MM.1S (cell line): ENCODE results near the gene TCL1B.

Source experiments
- DNase-seq: peaks from one replicate; pipeline ENCODE4 v3.0.0-alpha.2; 2015
- H2AFZ ChIP-seq: fragments of 300-600 bp; sonication (generic); 2 replicates; pipeline ENCODE4 v1.6.0; 2016; ENCODE audit warnings: antibody characterized with exemption, low read length
- H3F3A ChIP-seq: fragments of 300-600 bp; sonication (generic); 2 replicates; pipeline ENCODE4 v1.6.1; 2016; ENCODE audit warnings: mild to moderate bottlenecking, antibody characterized with exemption, low read length, moderate library complexity, mixed read lengths; ENCODE audit not compliant: insufficient read depth
- H3K27ac ChIP-seq: fragments of 300-600 bp; sonication (generic); 2 replicates; pipeline ENCODE4 v1.5.1; 2016; ENCODE audit warnings: mild to moderate bottlenecking, low read length
- H3K27me3 ChIP-seq: fragments of 300-600 bp; sonication (generic); replicated peaks from 2 replicates; pipeline ENCODE4 v1.6.0; 2016; ENCODE audit warnings: low read length; ENCODE audit not compliant: insufficient read depth
- H3K36me3 ChIP-seq: fragments of 300-600 bp; sonication (generic); replicated peaks from 2 replicates; pipeline ENCODE4 v1.6.1; 2016; ENCODE audit warnings: mild to moderate bottlenecking, low read length, mixed read lengths; ENCODE audit not compliant: insufficient read depth
- H3K4me1 ChIP-seq: fragments of 300-600 bp; sonication (generic); 2 replicates; pipeline ENCODE4 v1.6.1; 2016; ENCODE audit warnings: low read length, mixed read lengths
- H3K4me2 ChIP-seq: fragments of 300-600 bp; sonication (generic); 2 replicates; pipeline ENCODE4 v1.6.0; 2016; ENCODE audit warnings: low read depth, low read length
- H3K4me3 ChIP-seq: fragments of 300-600 bp; sonication (generic); 2 replicates; pipeline ENCODE4 v1.5.1; 2016; ENCODE audit warnings: low read length, mixed read lengths
- H3K79me2 ChIP-seq: fragments of 300-600 bp; sonication (generic); 2 replicates; pipeline ENCODE4 v1.6.1; 2016; ENCODE audit warnings: mixed run types, low read length, mixed read lengths
- H3K9ac ChIP-seq: fragments of 300-600 bp; sonication (generic); 2 replicates; pipeline ENCODE4 v1.6.1; 2016; ENCODE audit warnings: low read length, mixed read lengths
- H3K9me2 ChIP-seq: fragments of 300-600 bp; sonication (generic); replicated peaks from 2 replicates; pipeline ENCODE4 v1.6.1; 2016; ENCODE audit warnings: mild to moderate bottlenecking, low read length, mixed read lengths; ENCODE audit not compliant: insufficient read depth
- H3K9me3 ChIP-seq: fragments of 300-600 bp; sonication (generic); replicated peaks from 2 replicates; pipeline ENCODE4 v1.6.1; 2016; ENCODE audit warnings: mild to moderate bottlenecking, low read length, mixed read lengths; ENCODE audit not compliant: insufficient read depth
- H4K20me1 ChIP-seq: fragments of 300-600 bp; sonication (generic); 2 replicates; pipeline ENCODE4 v1.6.1; 2016; ENCODE audit warnings: mild to moderate bottlenecking, low read length, moderate library complexity, mixed read lengths; ENCODE audit not compliant: insufficient read depth
- EZH2 ChIP-seq: fragments of 300-600 bp; sonication (generic); optimal IDR thresholded peaks from 2 replicates; pipeline ENCODE3; 2017; ENCODE audit warnings: low read depth, mild to moderate bottlenecking, antibody characterized with exemption, low read length, mixed read lengths
- EZH2phosphoT487 ChIP-seq: fragments of 300-600 bp; sonication (generic); IDR thresholded peaks from 2 replicates; pipeline ENCODE4 v1.6.1; 2018; ENCODE audit warnings: antibody characterized with exemption, low read length
- TF ChIP-seq, protein P1 (sequence below): fragments of 300-600 bp; sonication (generic); IDR thresholded peaks from 2 replicates; pipeline ENCODE4 v1.5.1; 2016; ENCODE audit warnings: antibody characterized with exemption, low read length, mixed read lengths

TCL1B gene

GRCh38 chr14:95707327-95707726, 21.1 kb downstream of the TCL1B start:
- H3K9ac ChIP-seq, result no peak overlapping the region
- H3K27me3 ChIP-seq, result no peaks in the 10 kb centered on the region
- no peaks in the 10 kb centered on the region for H3K4me1 ChIP-seq
- H3K9me3 ChIP-seq, result no peaks in the 10 kb centered on the region
- TF ChIP-seq EZH2phosphoT487 (no peak), EZH2 (no peak)
- TF ChIP-seq, protein P1, sequence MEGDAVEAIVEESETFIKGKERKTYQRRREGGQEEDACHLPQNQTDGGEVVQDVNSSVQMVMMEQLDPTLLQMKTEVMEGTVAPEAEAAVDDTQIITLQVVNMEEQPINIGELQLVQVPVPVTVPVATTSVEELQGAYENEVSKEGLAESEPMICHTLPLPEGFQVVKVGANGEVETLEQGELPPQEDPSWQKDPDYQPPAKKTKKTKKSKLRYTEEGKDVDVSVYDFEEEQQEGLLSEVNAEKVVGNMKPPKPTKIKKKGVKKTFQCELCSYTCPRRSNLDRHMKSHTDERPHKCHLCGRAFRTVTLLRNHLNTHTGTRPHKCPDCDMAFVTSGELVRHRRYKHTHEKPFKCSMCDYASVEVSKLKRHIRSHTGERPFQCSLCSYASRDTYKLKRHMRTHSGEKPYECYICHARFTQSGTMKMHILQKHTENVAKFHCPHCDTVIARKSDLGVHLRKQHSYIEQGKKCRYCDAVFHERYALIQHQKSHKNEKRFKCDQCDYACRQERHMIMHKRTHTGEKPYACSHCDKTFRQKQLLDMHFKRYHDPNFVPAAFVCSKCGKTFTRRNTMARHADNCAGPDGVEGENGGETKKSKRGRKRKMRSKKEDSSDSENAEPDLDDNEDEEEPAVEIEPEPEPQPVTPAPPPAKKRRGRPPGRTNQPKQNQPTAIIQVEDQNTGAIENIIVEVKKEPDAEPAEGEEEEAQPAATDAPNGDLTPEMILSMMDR, result no peak
- H3F3A ChIP-seq, result no peaks in the 10 kb centered on the region
- no peak overlapping the region for H3K4me2 ChIP-seq
- no peak overlapping the region for H3K27ac ChIP-seq
- H3K4me3 ChIP-seq, result no peak overlapping the region
- no peak overlapping the region for H2AFZ ChIP-seq
- H3K36me3 ChIP-seq, result no peaks in the 10 kb centered on the region
- no peak for DNase-seq
- no peaks in the 10 kb centered on the region for H4K20me1 ChIP-seq
- no peaks in the 10 kb centered on the region for H3K79me2 ChIP-seq
- no peaks in the 10 kb centered on the region for H3K9me2 ChIP-seq

DNA sequence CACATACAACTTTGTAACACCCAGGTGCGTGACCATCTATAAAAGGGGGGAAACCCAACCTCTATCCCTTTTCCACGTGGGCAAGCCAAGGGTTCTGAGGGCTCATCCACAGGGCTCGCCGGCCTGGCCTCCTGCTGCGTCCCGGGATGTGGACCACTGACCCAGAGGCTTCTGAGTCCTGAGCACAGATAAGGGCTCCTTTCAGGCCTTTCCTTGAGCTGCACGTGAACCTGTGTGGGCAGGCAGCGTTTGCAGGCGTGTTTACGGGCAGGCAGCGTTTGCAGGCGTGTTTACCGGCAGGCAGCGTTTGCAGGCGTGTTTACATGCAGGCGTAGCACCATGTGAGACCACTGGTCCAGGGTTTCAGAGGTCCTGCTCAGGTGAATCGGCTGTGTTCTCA, 23.9 kb downstream of the TCL1B start:
- Histone ChIP-seq H3K9me3 (no peaks in the 10 kb centered on the region), H3K4me2 (no peak overlapping the region), H3F3A (no peaks in the 10 kb centered on the region), H4K20me1 (no peaks in the 10 kb centered on the region), H3K79me2 (no peaks in the 10 kb centered on the region), H3K4me3 (no peak overlapping the region), H3K4me1 (no peaks in the 10 kb centered on the region), H3K27me3 (no peaks in the 10 kb centered on the region; the same call in 1 of the 2 replicates), H3K9me2 (no peaks in the 10 kb centered on the region), H3K9ac (no peak overlapping the region), H3K27ac (no peak overlapping the region), H2AFZ (no peak overlapping the region), H3K36me3 (no peaks in the 10 kb centered on the region)
- no peak for DNase-seq
- TF ChIP-seq, protein P1, result no peak
- TF ChIP-seq EZH2phosphoT487, result no peak
- TF ChIP-seq EZH2, result no peak

DNA sequence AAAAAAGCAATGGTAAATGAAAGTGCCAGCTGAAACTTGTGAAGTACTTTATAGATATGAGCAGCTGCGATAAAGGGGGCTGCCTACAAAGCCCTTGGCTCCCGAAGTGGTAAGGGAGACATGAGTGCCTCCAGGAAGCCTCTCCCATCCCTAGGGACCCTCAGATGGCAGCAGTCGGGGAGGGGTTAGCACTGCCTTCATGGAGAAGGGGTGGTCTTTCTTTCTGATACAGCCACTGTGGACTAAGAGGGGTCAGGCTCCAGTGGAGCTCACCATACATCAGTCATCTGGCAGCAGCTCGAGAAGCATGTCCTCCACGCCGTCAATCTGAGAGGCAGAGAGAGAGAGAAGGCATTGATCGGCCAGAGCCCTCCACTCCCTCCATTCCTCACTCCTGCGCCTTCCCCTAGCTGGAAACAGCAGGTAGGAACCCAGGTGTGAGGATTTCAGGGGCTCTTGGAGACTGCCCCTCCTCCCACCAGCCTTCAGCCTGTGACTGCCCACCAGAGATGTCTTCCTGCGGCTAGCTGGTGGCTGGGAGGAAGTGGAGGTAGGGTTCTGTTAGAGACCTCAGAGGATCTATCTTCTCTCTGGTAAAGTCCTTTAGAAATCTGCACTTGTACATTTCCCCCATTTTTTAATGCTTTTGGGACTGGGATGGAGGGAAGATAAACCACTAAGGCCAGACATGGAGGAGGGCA, 25.4 kb downstream of the TCL1B start:
- Histone ChIP-seq H3K79me2 (no peaks in the 10 kb centered on the region), H3K4me2 (no peak overlapping the region), H3K9me3 (no peaks in the 10 kb centered on the region), H3K27ac (no peak overlapping the region), H3K27me3 (no peaks in the 10 kb centered on the region; the same call in 1 of the 2 replicates), H3F3A (no peaks in the 10 kb centered on the region), H3K36me3 (no peaks in the 10 kb centered on the region), H3K9me2 (no peaks in the 10 kb centered on the region), H3K4me3 (no peak overlapping the region), H2AFZ (no peak overlapping the region), H3K9ac (no peak overlapping the region), H4K20me1 (no peaks in the 10 kb centered on the region), H3K4me1 (no peaks in the 10 kb centered on the region)
- no peak for DNase-seq
- no peak for TF ChIP-seq EZH2
- TF ChIP-seq EZH2phosphoT487, result no peak
- TF ChIP-seq, protein P1, result no peak
